Common myeloid progenitor, CD34-positive (primary cell): ENCODE results near the gene TPST1.

ENCODE experiments used
- CTCF ChIA-PET: fragments of 350-600 bp; sonication (Branson Sonifier 250); formaldehyde crosslinking; loops from one replicate; lab custom pipeline; 2021; ENCODE audit warnings: antibody characterized with exemption; lab: Charles Lee
- POLR2A ChIA-PET: fragments of 350-600 bp; sonication (Branson Sonifier 250); formaldehyde crosslinking; loops from one replicate; lab custom pipeline; 2021; ENCODE audit warnings: antibody characterized with exemption; lab: Charles Lee
- DNase-seq, 3 donors: peaks; one replicate each; pipeline versions ENCODE4 v3.0.0 to v3.0.0-alpha.2; 2013
- H3K27ac ChIP-seq, 2 experiments: 1 replicate in 1 of 2; 2 replicates in 1 of 2; pipeline ENCODE4 v1.7.0; 2013; ENCODE audit warnings: inconsistent platforms in 2 of 2, low read length in 2 of 2, mild to moderate bottlenecking in 2 of 2, low read depth in 1 of 2, moderate library complexity in 1 of 2; ENCODE audit not compliant: severe bottlenecking in 2 of 2, insufficient read depth in 1 of 2, poor library complexity in 1 of 2
- H3K27me3 ChIP-seq, 5 experiments: replicated peaks in 2 of 5; 1 replicate in 3 of 5; 2 replicates in 2 of 5; pipeline versions ENCODE4 v1.6.1 to v1.7.0; 2013; ENCODE audit warnings: low read length in 4 of 5, mild to moderate bottlenecking in 2 of 5, moderate library complexity in 2 of 5, inconsistent platforms in 1 of 5; ENCODE audit not compliant: insufficient read depth in 5 of 5, control insufficient read depth in 4 of 5
- H3K36me3 ChIP-seq, 4 experiments: 1 replicate in 2 of 4; 2 replicates in 2 of 4; pipeline versions ENCODE4 v1.6.1 to v1.7.0; 2013; ENCODE audit warnings: low read length in 3 of 4, control low read depth in 1 of 4, mild to moderate bottlenecking in 1 of 4; ENCODE audit not compliant: control insufficient read depth in 4 of 4, insufficient read depth in 4 of 4
- H3K4me1 ChIP-seq, 4 experiments: 1 replicate in 3 of 4; 2 replicates in 1 of 4; pipeline versions ENCODE4 v1.6.1 to v1.7.1; 2013; ENCODE audit warnings: low read length in 3 of 4, mild to moderate bottlenecking in 3 of 4, control low read depth in 1 of 4, inconsistent platforms in 1 of 4, moderate library complexity in 1 of 4; ENCODE audit not compliant: control insufficient read depth in 4 of 4, insufficient read depth in 4 of 4; ENCODE audit errors: control extremely low read depth in 1 of 4
- H3K4me3 ChIP-seq, 7 experiments: 1 replicate in 4 of 7; 2 replicates in 3 of 7; pipeline versions ENCODE4 v1.5.1 to v1.7.0; 2013; ENCODE audit warnings: mild to moderate bottlenecking in 7 of 7, low read length in 6 of 7, moderate library complexity in 6 of 7, inconsistent platforms in 2 of 7, low read depth in 2 of 7, control low read depth in 1 of 7; ENCODE audit not compliant: insufficient read depth in 4 of 7, control insufficient read depth in 1 of 7; ENCODE audit errors: extremely low read depth in 1 of 7
- H3K9me3 ChIP-seq, 5 experiments: 1 replicate in 4 of 5; 2 replicates in 1 of 5; pipeline versions ENCODE4 v1.6.1 to v1.7.1; 2013; ENCODE audit warnings: low read length in 4 of 5, mild to moderate bottlenecking in 2 of 5, inconsistent platforms in 1 of 5, low read depth in 1 of 5, moderate library complexity in 1 of 5; ENCODE audit not compliant: control insufficient read depth in 4 of 5, insufficient read depth in 2 of 5; ENCODE audit errors: control extremely low read depth in 1 of 5
- WGBS: methylation state at CpG from one replicate; pipeline ENCODE4 v1.1.5; 2013; ENCODE audit not compliant: insufficient coverage; 5-methylcytosine and 5-hydroxymethylcytosine counted together

The TPST1 gene

DNA sequence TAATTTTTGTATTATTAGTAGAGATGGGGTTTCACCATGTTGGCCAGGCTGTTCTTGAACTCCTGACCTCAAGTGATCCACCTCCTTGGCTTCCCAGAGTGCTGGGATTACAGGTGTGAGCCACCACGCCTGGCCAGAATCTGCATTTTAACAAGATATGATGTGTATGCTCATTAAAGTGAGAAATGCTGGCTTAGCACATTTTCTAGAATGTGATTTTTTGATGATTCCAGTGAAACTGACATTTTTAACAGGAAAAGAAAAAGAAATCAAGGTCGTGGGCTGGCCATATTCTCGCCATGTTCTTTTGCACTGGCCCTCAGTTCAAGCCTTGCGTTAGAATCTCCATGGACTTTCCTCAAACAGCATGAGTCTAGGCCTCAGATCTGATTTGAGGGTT lies 18.1 kb upstream of the TPST1 start:
- H3K4me3 ChIP-seq = no peak overlapping the region
- ChIA-PET POLR2A (no interaction called here), CTCF (no interaction called here)
- no peaks in the 10 kb centered on the region for H3K27me3 ChIP-seq
- H3K27ac ChIP-seq = no peak overlapping the region
- no peaks in the 10 kb centered on the region for H3K4me1 ChIP-seq
- H3K9me3 ChIP-seq = peaks cover 0 to 5% (median 0%) of the 10 kb centered on the region in 5 experiments
- H3K36me3 ChIP-seq = no peaks in the 10 kb centered on the region
- WGBS = 94% methylated on average over 4 of the region's 4 CpGs
- no peak for DNase-seq

DNA sequence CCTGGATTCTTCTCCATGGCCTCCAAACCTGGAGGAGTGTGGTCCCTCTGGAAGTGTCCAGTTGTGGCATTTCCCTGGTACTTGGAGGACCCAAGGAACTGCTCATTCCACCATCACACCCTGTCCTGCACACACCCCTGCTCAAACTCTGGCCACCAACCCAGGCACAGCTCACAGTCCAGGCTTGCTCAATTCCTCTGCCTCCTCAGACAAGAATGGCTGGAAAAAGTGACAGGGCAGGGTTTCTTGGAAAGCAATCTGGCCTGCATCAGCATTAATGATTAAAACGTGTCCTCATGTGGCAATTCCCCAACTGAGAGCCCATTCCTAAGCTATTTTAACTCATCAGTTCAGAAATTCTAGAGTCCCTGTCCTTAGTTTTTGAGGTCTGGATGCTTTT lies 17.2 kb upstream of the TPST1 start:
- POLR2A ChIA-PET = no interaction called here
- no CpG with 5 or more reads among the region's 1 CpG for WGBS
- Histone ChIP-seq H3K27me3 (no peaks in the 10 kb centered on the region), H3K4me3 (no peak overlapping the region), H3K27ac (no peak overlapping the region), H3K4me1 (no peaks in the 10 kb centered on the region), H3K36me3 (no peaks in the 10 kb centered on the region), H3K9me3 (peaks cover 0 to 5% (median 0%) of the 10 kb centered on the region in 5 experiments)
- no peak for DNase-seq
- CTCF ChIA-PET = no interaction called here

- POLR2A ChIA-PET = no interaction called here
- CTCF ChIA-PET = no interaction called here
Measured at GRCh38 chr7:66188645-66189044, 16.5 kb upstream of the TPST1 start.

GRCh38 chr7:66189695-66190503 lies 15.2 kb upstream of the TPST1 start:
- no peak overlapping the region for H3K4me3 ChIP-seq
- H3K4me1 ChIP-seq = no peaks in the 10 kb centered on the region
- ChIA-PET CTCF (interaction anchor here (0.7 to 0.8 kb wide), 2 partner anchors 8 to 27 kb away, joined by 3 read pairs; no protein-coding TSS in a partner anchor), POLR2A (no interaction called here)
- 96% methylated on average over 5 of the region's 7 CpGs for WGBS
- H3K27ac ChIP-seq = no peak overlapping the region
- no peak for DNase-seq
- H3K27me3 ChIP-seq = no peaks in the 10 kb centered on the region
- peaks cover 0 to 5% (median 0%) of the 10 kb centered on the region in 5 experiments for H3K9me3 ChIP-seq
- H3K36me3 ChIP-seq = no peaks in the 10 kb centered on the region

More at GRCh38 chr7:66188645-66189044, 16.5 kb upstream of the TPST1 start:
- Histone ChIP-seq H3K4me3 (no peak overlapping the region), H3K4me1 (no peaks in the 10 kb centered on the region), H3K27me3 (no peaks in the 10 kb centered on the region), H3K36me3 (no peaks in the 10 kb centered on the region), H3K27ac (no peak overlapping the region), H3K9me3 (peaks cover 0 to 5% (median 0%) of the 10 kb centered on the region in 5 experiments)
- WGBS = 96% methylated on average over 2 of the region's 2 CpGs
- DNase-seq = no peak

DNA sequence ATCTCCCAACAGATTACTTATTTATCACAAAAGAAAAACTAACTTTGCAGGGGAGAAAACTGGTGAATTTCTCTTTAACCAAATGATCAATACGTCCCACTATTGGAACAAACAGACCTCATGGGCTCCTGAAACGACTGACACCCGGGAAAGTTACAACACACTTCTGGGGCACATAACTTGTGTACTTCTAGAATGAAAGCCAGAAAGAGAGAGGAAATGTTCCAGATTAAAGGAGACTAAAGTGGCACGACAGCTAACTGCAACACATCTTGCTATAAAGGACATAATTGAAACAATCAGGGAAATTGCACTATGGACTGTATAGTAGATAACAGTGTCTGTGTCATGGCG lies 14.7 kb upstream of the TPST1 start:
- ChIA-PET POLR2A (no interaction called here), CTCF (interaction anchor here (0.7 kb wide), 1 partner anchor 28 kb away, joined by 3 read pairs; no protein-coding TSS in a partner anchor)
- Histone ChIP-seq H3K27ac (no peak overlapping the region), H3K4me3 (no peak overlapping the region), H3K27me3 (no peaks in the 10 kb centered on the region), H3K9me3 (peaks cover 0 to 5% (median 0%) of the 10 kb centered on the region in 5 experiments), H3K4me1 (no peaks in the 10 kb centered on the region), H3K36me3 (no peaks in the 10 kb centered on the region)
- no peak for DNase-seq
- WGBS = 86% methylated on average over 2 of the region's 5 CpGs

DNA sequence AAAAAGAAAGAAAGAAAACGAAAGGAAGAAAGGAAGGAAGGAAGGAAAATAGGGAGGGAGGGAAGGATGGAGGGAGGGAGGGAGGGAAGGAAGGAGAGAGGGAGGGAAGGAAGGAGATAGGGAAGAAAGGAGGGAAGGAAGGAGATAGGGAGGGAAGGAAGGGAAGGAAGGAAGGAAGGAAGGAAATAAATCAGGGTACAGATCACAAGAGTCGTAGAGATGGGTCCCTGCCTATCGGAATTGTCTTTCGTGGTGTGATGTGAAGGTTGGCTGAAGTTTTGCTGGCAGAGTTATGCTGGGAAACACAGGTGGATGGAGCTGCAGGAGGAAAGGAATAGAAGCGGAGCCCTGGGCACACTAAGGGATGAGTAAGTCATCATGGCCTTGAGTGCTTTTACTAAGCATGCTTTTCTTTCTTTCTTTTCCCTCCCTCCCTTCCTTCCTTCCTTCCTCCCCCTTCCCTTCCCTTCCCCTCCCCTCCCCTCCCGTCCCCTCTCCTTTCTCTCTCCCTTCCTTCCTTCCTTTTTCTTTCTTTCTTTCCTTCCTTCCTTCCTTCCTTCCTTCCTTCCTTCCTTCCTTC lies 11.9 kb upstream of the TPST1 start:
- H3K27me3 ChIP-seq = no peaks in the 10 kb centered on the region
- H3K36me3 ChIP-seq = no peaks in the 10 kb centered on the region
- ChIA-PET POLR2A (no interaction called here), CTCF (interaction anchor here (0.9 to 1.0 kb wide), 2 partner anchors 9 to 14 kb away, joined by 3 read pairs; no protein-coding TSS in a partner anchor)
- H3K9me3 ChIP-seq = no peaks in the 10 kb centered on the region
- H3K4me3 ChIP-seq = no peak overlapping the region
- H3K4me1 ChIP-seq = peaks cover 0 to 2% (median 0%) of the 10 kb centered on the region in 4 experiments
- H3K27ac ChIP-seq = no peak overlapping the region
- no peak for DNase-seq
- WGBS = 87% methylated on average over 4 of the region's 6 CpGs

DNA sequence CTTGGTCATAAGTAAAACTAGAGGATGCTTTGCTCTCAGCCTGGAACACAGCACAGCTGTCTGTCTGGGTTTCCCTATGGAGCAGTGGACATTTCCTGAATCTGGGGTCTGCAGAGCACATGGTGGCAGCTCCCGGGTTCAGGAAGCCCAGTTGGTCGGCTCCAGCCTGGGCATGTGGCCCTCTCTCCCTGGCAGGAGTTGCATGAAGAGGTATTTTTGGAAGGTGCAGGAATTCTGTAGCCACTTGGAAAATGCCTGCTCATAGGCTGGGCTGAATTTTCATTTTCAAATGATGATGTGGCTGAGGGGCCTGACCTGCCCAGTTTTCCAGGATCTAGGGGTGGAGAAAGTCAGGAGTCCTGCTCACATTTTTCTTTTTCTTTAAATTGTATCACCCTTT lies 6.7 kb upstream of the TPST1 start:
- CTCF ChIA-PET = interaction anchor here (1.0 to 1.2 kb wide), 2 partner anchors 9 to 374 kb away, joined by 3 read pairs; no protein-coding TSS in a partner anchor
- DNase-seq = no peak
- Histone ChIP-seq H3K4me1 (peaks cover 0 to 13% (median 5%) of the 10 kb centered on the region in 4 experiments), H3K36me3 (no peaks in the 10 kb centered on the region), H3K27me3 (no peaks in the 10 kb centered on the region), H3K4me3 (no peak overlapping the region), H3K27ac (no peak overlapping the region), H3K9me3 (no peaks in the 10 kb centered on the region)
- POLR2A ChIA-PET = no interaction called here
- WGBS = no CpG with 5 or more reads among the region's 2 CpGs
